Ascending aorta (tissue), 2 donors: ENCODE data around the gene F5. TPM values are rescaled to one million over a fixed set of nuclear protein-coding genes. Genes with fewer than 3 reads are reported as not detected.

Experiments used
- DNase-seq, 2 donors: peaks; one replicate each; pipeline ENCODE4 v3.0.0-alpha.2; 2019; ENCODE audit warnings: low spot score in 2 of 2
- H3K27ac ChIP-seq, 2 donors: fragments of 200-600 bp; sonication (generic); one replicate each; pipeline ENCODE4 v1.5.1; 2016 to 2017; ENCODE audit warnings: mild to moderate bottlenecking in 1 of 2
- H3K27me3 ChIP-seq: fragments of 200-600 bp; sonication (generic); one replicate; pipeline ENCODE4 v1.5.1; 2017
- H3K36me3 ChIP-seq, 2 donors: fragments of 200-600 bp; sonication (generic); one replicate each; pipeline ENCODE4 v1.5.1; 2016
- H3K4me1 ChIP-seq, 2 donors: fragments of 200-600 bp; sonication (generic); one replicate each; pipeline ENCODE4 v1.5.1; 2016 to 2017; ENCODE audit warnings: mild to moderate bottlenecking in 1 of 2
- H3K4me3 ChIP-seq, 2 donors: fragments of 200-600 bp; sonication (generic); one replicate each; pipeline ENCODE4 v1.5.1; 2016 to 2017; ENCODE audit warnings: mild to moderate bottlenecking in 1 of 2
- H3K9me3 ChIP-seq, 2 donors: fragments of 200-600 bp; sonication (generic); one replicate each; pipeline ENCODE4 v1.5.1; 2016
- intact Hi-C: fragments of 100-400 bp; cut with DNase I; formaldehyde crosslinking; loops from one replicate; pipeline ENCODE4 v1.15.1; 2023
- total RNA-seq: library from RNA; depleted of rRNA; stranded (reverse); fragments of >200 nt; gene quantifications from one replicate; pipeline ENCODE4 v1.1.0, GENCODE V29; 2016
- TF ChIP-seq, protein P1 (sequence below), 3 experiments: fragments of 200-600 bp in 2 of 3; fragments of 450-650 bp in 1 of 3; sonication (generic) in 2 of 3; IDR thresholded peaks; one replicate each; pipeline ENCODE4 v1.5.1; 2016 to 2019; ENCODE audit warnings: antibody characterized with exemption in 3 of 3, mild to moderate bottlenecking in 1 of 3, moderate library complexity in 1 of 3

Gene F5
- total RNA-seq, 1 donor from 2014 or later = not detected

DNA sequence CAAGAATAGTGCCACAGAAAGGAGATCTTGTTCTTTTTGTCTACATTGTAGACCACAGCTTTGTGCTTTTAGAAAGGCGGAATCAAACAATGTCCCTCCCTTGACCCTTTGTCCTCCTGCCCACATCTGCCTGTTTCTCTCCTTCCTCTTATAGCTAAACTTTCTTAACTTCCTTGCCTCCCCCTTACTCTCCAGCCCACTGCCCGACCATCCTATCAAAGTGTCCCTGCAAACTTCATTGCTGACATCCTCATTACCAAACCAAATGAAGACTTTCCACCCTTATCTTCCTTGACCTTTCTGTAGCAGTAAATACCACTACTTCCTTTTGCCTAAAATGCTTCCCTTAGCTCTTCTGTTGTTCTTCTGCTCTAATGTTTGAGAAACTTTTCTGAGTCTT is 38.6 kb upstream of the F5 start:
- no peak overlapping the region for H3K4me3 ChIP-seq
- DNase-seq = no peak
- TF ChIP-seq, protein P1, sequence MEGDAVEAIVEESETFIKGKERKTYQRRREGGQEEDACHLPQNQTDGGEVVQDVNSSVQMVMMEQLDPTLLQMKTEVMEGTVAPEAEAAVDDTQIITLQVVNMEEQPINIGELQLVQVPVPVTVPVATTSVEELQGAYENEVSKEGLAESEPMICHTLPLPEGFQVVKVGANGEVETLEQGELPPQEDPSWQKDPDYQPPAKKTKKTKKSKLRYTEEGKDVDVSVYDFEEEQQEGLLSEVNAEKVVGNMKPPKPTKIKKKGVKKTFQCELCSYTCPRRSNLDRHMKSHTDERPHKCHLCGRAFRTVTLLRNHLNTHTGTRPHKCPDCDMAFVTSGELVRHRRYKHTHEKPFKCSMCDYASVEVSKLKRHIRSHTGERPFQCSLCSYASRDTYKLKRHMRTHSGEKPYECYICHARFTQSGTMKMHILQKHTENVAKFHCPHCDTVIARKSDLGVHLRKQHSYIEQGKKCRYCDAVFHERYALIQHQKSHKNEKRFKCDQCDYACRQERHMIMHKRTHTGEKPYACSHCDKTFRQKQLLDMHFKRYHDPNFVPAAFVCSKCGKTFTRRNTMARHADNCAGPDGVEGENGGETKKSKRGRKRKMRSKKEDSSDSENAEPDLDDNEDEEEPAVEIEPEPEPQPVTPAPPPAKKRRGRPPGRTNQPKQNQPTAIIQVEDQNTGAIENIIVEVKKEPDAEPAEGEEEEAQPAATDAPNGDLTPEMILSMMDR (IDR thresholded peaks at IDR 0.05) = no peak
- H3K4me1 ChIP-seq = no peaks in the 10 kb centered on the region
- no peaks in the 10 kb centered on the region for H3K27me3 ChIP-seq
- H3K36me3 ChIP-seq = no peaks in the 10 kb centered on the region
- H3K27ac ChIP-seq = no peak overlapping the region
- H3K9me3 ChIP-seq = no peaks in the 10 kb centered on the region
- intact Hi-C loops = no loop called here

GRCh38 chr1:169624122-169624521 is 37.8 kb upstream of the F5 start:
- intact Hi-C loops = no loop called here

GRCh38 chr1:169623132-169623926 is 37.0 kb upstream of the F5 start:
- H3K27me3 ChIP-seq = no peaks in the 10 kb centered on the region

More at GRCh38 chr1:169624122-169624521, 37.8 kb upstream of the F5 start:
- no peak for DNase-seq
- Histone ChIP-seq H3K27ac (no peak overlapping the region), H3K9me3 (no peaks in the 10 kb centered on the region), H3K27me3 (no peaks in the 10 kb centered on the region), H3K4me1 (no peaks in the 10 kb centered on the region), H3K36me3 (no peaks in the 10 kb centered on the region), H3K4me3 (no peak overlapping the region)
- TF ChIP-seq, protein P1 (IDR thresholded peaks at IDR 0.05) = no peak

DNA sequence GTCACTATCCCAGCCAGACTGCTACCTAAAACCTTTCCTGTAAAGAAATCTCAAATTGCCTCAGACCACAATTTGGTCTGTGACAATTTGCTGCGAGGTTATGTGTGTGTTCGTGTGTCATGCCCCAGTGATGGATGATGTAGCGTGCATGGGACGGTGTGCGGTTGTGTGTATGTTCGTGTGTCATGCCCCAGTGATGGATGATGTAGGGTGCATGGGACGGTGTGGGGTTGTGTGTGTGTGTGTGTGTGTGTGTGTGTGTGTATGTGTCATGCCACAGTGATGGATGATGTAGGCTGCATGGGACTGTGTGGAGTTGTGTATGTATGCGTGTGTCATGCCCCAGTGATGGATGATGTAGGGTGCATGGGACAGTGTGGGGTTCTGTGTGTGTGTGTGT is 34.3 kb upstream of the F5 start:
- Histone ChIP-seq H3K36me3 (no peaks in the 10 kb centered on the region), H3K27ac (no peak overlapping the region), H3K4me3 (no peak overlapping the region), H3K4me1 (no peaks in the 10 kb centered on the region), H3K27me3 (no peaks in the 10 kb centered on the region), H3K9me3 (no peaks in the 10 kb centered on the region)
- TF ChIP-seq, protein P1 (IDR thresholded peaks at IDR 0.05) = no peak
- intact Hi-C loops = no loop called here
- no peak for DNase-seq

More at GRCh38 chr1:169623132-169623926, 37.0 kb upstream of the F5 start:
- Histone ChIP-seq H3K4me1 (no peaks in the 10 kb centered on the region), H3K9me3 (no peaks in the 10 kb centered on the region), H3K4me3 (no peak overlapping the region), H3K36me3 (no peaks in the 10 kb centered on the region), H3K27ac (no peak overlapping the region)
- TF ChIP-seq, protein P1 (IDR thresholded peaks at IDR 0.05) = no peak
- intact Hi-C loops = no loop called here
- no peak for DNase-seq

DNA sequence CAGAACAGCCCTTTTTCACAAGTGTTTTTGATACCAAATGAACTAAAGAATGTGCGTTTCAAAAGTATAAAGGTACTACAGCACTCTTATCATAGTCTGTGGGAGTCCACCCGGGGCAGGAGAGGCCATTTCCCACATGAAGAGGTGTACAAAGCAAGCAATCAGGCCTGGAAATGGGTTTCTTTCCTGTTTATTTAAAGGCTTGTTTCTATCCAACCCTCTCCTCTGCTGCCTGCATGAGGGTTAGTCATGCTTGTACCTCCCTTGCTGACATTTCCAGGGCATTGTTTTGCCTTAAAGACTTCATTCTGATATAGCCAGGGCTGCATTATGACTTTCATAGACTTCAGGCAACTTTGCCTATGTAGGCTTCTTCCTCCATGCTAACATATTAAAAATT is 32.1 kb upstream of the F5 start:
- no peak overlapping the region for H3K4me3 ChIP-seq
- intact Hi-C loops = no loop called here
- no peaks in the 10 kb centered on the region for H3K36me3 ChIP-seq
- H3K27me3 ChIP-seq = no peaks in the 10 kb centered on the region
- TF ChIP-seq, protein P1 (IDR thresholded peaks at IDR 0.05) = no peak
- H3K9me3 ChIP-seq = no peaks in the 10 kb centered on the region
- no peak overlapping the region for H3K27ac ChIP-seq
- no peaks in the 10 kb centered on the region for H3K4me1 ChIP-seq
- no peak for DNase-seq
